Activated T-cell treated with anti-CD3 and anti-CD28 coated beads, Interleukin-2, amount 50 U/mL, for 1 hour (primary cell): ENCODE measurements around the gene IFT122.

Source experiments
- DNase-seq: peaks from one replicate; pipeline ENCODE4 v3.0.0-alpha.2; 2020

The IFT122 gene

GRCh38 chr3:129519896-129520715, 80.1 kb downstream of the IFT122 start:
- DNase-seq: no peak

- no peak for DNase-seq
Observed at GRCh38 chr3:129520960-129521359, 80.9 kb downstream of the IFT122 start.

- DNase-seq: no peak
Observed at GRCh38 chr3:129521611-129522010, 81.6 kb downstream of the IFT122 start.

- no peak for DNase-seq
Observed at GRCh38 chr3:129522953-129523352, 82.9 kb downstream of the IFT122 start.

GRCh38 chr3:129524081-129524480, 84.1 kb downstream of the IFT122 start:
- no peak for DNase-seq

GRCh38 chr3:129525341-129525968, 85.4 kb downstream of the IFT122 start:
- DNase-seq: no peak

GRCh38 chr3:129526121-129526900, 86.3 kb downstream of the IFT122 start:
- no peak for DNase-seq

- no peak for DNase-seq
Observed at GRCh38 chr3:129527262-129527661, 87.2 kb downstream of the IFT122 start.

GRCh38 chr3:129528589-129529100, 88.6 kb downstream of the IFT122 start, which contains the start of gene RHO:
RHO (plus strand) TSS chr3:129528639; CDS start chr3:129528734, 95 bp downstream.
- no peak for DNase-seq

- no peak for DNase-seq
Observed at GRCh38 chr3:129529436-129530210, 89.6 kb downstream of the IFT122 start.

- DNase-seq: no peak
Observed at GRCh38 chr3:129530251-129530791, 90.3 kb downstream of the IFT122 start.

GRCh38 chr3:129530821-129531220, 90.8 kb downstream of the IFT122 start:
- DNase-seq: no peak

- DNase-seq: no peak
Observed at GRCh38 chr3:129531699-129532098, 91.7 kb downstream of the IFT122 start.

GRCh38 chr3:129532261-129532660, 92.2 kb downstream of the IFT122 start:
- no peak for DNase-seq

GRCh38 chr3:129533406-129533805, 93.4 kb downstream of the IFT122 start:
- DNase-seq: no peak

GRCh38 chr3:129534428-129535027, 94.5 kb downstream of the IFT122 start:
- DNase-seq: no peak

GRCh38 chr3:129535075-129535474, 95.1 kb downstream of the IFT122 start:
- DNase-seq: no peak

- no peak for DNase-seq
Observed at GRCh38 chr3:129536374-129536667, 96.3 kb downstream of the IFT122 start.

- no peak for DNase-seq
Observed at GRCh38 chr3:129536804-129537203, 96.8 kb downstream of the IFT122 start.

GRCh38 chr3:129539206-129539605, 99.2 kb downstream of the IFT122 start:
- DNase-seq: no peak

- no peak for DNase-seq
Observed at GRCh38 chr3:129540776-129541516, 100.9 kb downstream of the IFT122 start.
